ENCODE measurements around the gene PSMA5. TPM values are rescaled to one million over a fixed set of nuclear protein-coding genes. Genes with fewer than 3 reads are reported as not detected.

Gene PSMA5
- total and polyA plus RNA-seq, 10 of the 15 experiments (the other 5 are each of a cell fraction or from before 2014, with no cell fraction given), result 58.7 to 271 (median 187) TPM

- ATAC-seq (no peak), DNase-seq (ENCODE audit: low read depth, low spot score) (no peak), FAIRE-seq (no peak)
- Histone ChIP-seq H3K4me1 (ENCODE audit: control insufficient read depth, insufficient read depth, low read length) (no peaks in the 10 kb centered on the region), H4K20me1 (ENCODE audit: control insufficient read depth, insufficient read depth) (no peaks in the 10 kb centered on the region), H3K79me2 (ENCODE audit: control insufficient read depth, insufficient read depth, low read length) (no peaks in the 10 kb centered on the region), H3K27me3 (replicated peaks in 1 of 2; ENCODE audit: control insufficient read depth in 2 of 2, insufficient read depth in 2 of 2, low read length in 1 of 2) (no peaks in the 10 kb centered on the region), H3K9me3 (replicated peaks; ENCODE audit: control insufficient read depth, insufficient read depth, low read length) (no peaks in the 10 kb centered on the region; the same call in 2 of the 3 replicates), H2AFZ (ENCODE audit: control insufficient read depth, low read depth, low read length) (no peak overlapping the region), H3K4me3 (no peak overlapping the region), H3K4me2 (ENCODE audit: control insufficient read depth, insufficient read depth) (no peak overlapping the region), H3K9ac (ENCODE audit: control insufficient read depth, insufficient read depth, low read length) (no peak overlapping the region), H3K36me3 (ENCODE audit: control insufficient read depth in 2 of 2, insufficient read depth in 2 of 2, low read length in 1 of 2) (no peaks in the 10 kb centered on the region), H3K27ac (ENCODE audit: control insufficient read depth, insufficient read depth) (no peak overlapping the region)
- ChIA-PET POLR2A (no interaction called here), RAD21 (ENCODE audit: unreplicated experiment) (no interaction called here), CTCF (interaction anchor here (0.6 to 0.7 kb wide), 2 partner anchors 91 to 107 kb away, joined by 3 read pairs; partner anchors contain the start of gene GNAI3), SMC1A (ENCODE audit: uncharacterized antibody, unreplicated experiment) (interaction anchor here (0.6 kb wide), 1 partner anchor 123 kb away, joined by 3 read pairs; no protein-coding TSS in a partner anchor)
- TF ChIP-seq RCOR1 (conservative IDR thresholded peaks at IDR 0.05; ENCODE audit: low read depth, low read length) (no peak), FOS (IDR thresholded peaks at IDR 0.05; ENCODE audit: borderline replicate concordance, extremely low read depth, insufficient read length) (no peak), SIX5 (IDR thresholded peaks at IDR 0.05; ENCODE audit: low read depth, low read length, severe bottlenecking) (no peak), NFYB (IDR thresholded peaks at IDR 0.05; ENCODE audit: insufficient read depth, low read depth, low read length) (no peak), ZZZ3 (IDR thresholded peaks at IDR 0.05; ENCODE audit: control insufficient read depth, insufficient read length, low read depth) (no peak), NBN (IDR thresholded peaks at IDR 0.05) (no peak)
- TF ChIP-seq, protein P1, sequence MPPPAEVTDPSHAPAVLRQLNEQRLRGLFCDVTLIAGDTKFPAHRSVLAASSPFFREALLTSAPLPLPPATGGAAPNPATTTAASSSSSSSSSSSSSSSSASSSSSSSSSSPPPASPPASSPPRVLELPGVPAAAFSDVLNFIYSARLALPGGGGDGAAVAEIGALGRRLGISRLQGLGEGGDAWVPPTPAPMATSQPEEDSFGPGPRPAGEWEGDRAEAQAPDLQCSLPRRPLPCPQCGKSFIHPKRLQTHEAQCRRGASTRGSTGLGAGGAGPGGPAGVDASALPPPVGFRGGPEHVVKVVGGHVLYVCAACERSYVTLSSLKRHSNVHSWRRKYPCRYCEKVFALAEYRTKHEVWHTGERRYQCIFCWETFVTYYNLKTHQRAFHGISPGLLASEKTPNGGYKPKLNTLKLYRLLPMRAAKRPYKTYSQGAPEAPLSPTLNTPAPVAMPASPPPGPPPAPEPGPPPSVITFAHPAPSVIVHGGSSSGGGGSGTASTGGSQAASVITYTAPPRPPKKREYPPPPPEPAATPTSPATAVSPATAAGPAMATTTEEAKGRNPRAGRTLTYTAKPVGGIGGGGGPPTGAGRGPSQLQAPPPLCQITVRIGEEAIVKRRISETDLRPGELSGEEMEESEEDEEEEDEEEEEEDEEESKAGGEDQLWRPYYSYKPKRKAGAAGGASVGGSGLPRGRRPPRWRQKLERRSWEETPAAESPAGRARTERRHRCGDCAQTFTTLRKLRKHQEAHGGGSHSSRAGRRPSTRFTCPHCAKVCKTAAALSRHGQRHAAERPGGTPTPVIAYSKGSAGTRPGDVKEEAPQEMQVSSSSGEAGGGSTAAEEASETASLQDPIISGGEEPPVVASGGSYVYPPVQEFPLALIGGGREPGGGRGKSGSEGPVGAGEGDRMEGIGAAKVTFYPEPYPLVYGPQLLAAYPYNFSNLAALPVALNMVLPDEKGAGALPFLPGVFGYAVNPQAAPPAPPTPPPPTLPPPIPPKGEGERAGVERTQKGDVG (CRISPR knock-in tag; IDR thresholded peaks at IDR 0.05), result no peak
- WGBS (ENCODE audit: insufficient coverage, insufficient replicate concordance, low lambda C conversion rate, missing lambda C conversion rate), result 0% methylated on average over 1 of the region's 1 CpG
- intact Hi-C loops (cut with micrococcal nuclease; ENCODE audit: unreplicated experiment), result no loop called here
- BruUV-seq (replicated peaks), result no TSS peak
- in situ Hi-C loops (cut with MboI), result no loop called here
Observed at GRCh38 chr1:109441069-109441468, 14.8 kb upstream of the PSMA5 start.
